DOHH2 (cell line): ENCODE data around the gene ETHE1.

ENCODE experiments used
- H3F3A ChIP-seq: fragments of 200-600 bp; sonication (generic), shearing (Covaris generic); 2 replicates; pipeline ENCODE4 v1.6.0; 2016; ENCODE audit warnings: antibody characterized with exemption, mild to moderate bottlenecking; ENCODE audit not compliant: control insufficient read depth, insufficient read depth
- H3K27ac ChIP-seq: fragments of 200-600 bp; sonication (generic); 2 replicates; pipeline ENCODE4 v1.5.1; 2014; ENCODE audit warnings: low read depth, mild to moderate bottlenecking, low read length, moderate library complexity
- H3K27me3 ChIP-seq: fragments of 200-600 bp; sonication (generic); 2 replicates; pipeline ENCODE4 v1.6.1; 2014; ENCODE audit warnings: mild to moderate bottlenecking, low read length, mixed read lengths; ENCODE audit not compliant: control insufficient read depth
- H3K36me3 ChIP-seq: fragments of 200-600 bp; sonication (generic); 2 replicates; pipeline ENCODE4 v1.6.1; 2014; ENCODE audit warnings: mild to moderate bottlenecking, low read length, moderate library complexity, mixed read lengths; ENCODE audit not compliant: control insufficient read depth
- H3K4me1 ChIP-seq: fragments of 200-600 bp; sonication (generic); 2 replicates; pipeline ENCODE4 v1.6.1; 2014; ENCODE audit warnings: mild to moderate bottlenecking, low read length, mixed read lengths; ENCODE audit not compliant: control insufficient read depth
- H3K4me2 ChIP-seq: fragments of 200-600 bp; sonication (generic); 2 replicates; pipeline ENCODE4 v1.6.0; 2014; ENCODE audit warnings: mild to moderate bottlenecking, low read length, moderate library complexity
- H3K4me3 ChIP-seq: fragments of 200-600 bp; sonication (generic); 2 replicates; pipeline ENCODE4 v1.5.1; 2014; ENCODE audit warnings: mild to moderate bottlenecking, low read length, mixed read lengths
- H3K79me2 ChIP-seq: fragments of 200-600 bp; sonication (generic); 2 replicates; pipeline ENCODE4 v1.6.1; 2014; ENCODE audit warnings: mild to moderate bottlenecking, low read length, mixed read lengths; ENCODE audit not compliant: control insufficient read depth
- H3K9me2 ChIP-seq: fragments of 200-600 bp; sonication (generic); replicated peaks from 2 replicates; pipeline ENCODE4 v1.6.1; 2014; ENCODE audit warnings: mild to moderate bottlenecking, low read length, mixed read lengths; ENCODE audit not compliant: control insufficient read depth
- H3K9me3 ChIP-seq: fragments of 200-600 bp; sonication (generic); 2 replicates; pipeline ENCODE4 v1.6.1; 2014; ENCODE audit warnings: antibody characterized with exemption, low read length, mixed read lengths; ENCODE audit not compliant: control insufficient read depth, insufficient read depth
- H4K20me1 ChIP-seq: fragments of 200-600 bp; sonication (generic); 2 replicates; pipeline ENCODE4 v1.6.0; 2014; ENCODE audit warnings: low read depth, mild to moderate bottlenecking, antibody characterized with exemption, low read length, moderate library complexity; ENCODE audit not compliant: control insufficient read depth, insufficient read depth
- EZH2phosphoT487 ChIP-seq: fragments of 200-600 bp; sonication (generic); IDR thresholded peaks from 2 replicates; pipeline ENCODE4 v1.6.1; 2017; ENCODE audit warnings: borderline replicate concordance, mild to moderate bottlenecking, antibody characterized with exemption, low read length, moderate library complexity, mixed read lengths
- TF ChIP-seq, protein P1 (sequence below): fragments of 200-600 bp; sonication (generic); IDR thresholded peaks from one replicate; pipeline ENCODE4 v1.5.1; 2014; ENCODE audit warnings: antibody characterized with exemption, mild to moderate bottlenecking, low read depth, low read length; ENCODE audit not compliant: poor library complexity, severe bottlenecking

ETHE1 gene

GRCh38 chr19:43534305-43534815 is 7.4 kb upstream of the ETHE1 start:
- TF ChIP-seq, protein P1, sequence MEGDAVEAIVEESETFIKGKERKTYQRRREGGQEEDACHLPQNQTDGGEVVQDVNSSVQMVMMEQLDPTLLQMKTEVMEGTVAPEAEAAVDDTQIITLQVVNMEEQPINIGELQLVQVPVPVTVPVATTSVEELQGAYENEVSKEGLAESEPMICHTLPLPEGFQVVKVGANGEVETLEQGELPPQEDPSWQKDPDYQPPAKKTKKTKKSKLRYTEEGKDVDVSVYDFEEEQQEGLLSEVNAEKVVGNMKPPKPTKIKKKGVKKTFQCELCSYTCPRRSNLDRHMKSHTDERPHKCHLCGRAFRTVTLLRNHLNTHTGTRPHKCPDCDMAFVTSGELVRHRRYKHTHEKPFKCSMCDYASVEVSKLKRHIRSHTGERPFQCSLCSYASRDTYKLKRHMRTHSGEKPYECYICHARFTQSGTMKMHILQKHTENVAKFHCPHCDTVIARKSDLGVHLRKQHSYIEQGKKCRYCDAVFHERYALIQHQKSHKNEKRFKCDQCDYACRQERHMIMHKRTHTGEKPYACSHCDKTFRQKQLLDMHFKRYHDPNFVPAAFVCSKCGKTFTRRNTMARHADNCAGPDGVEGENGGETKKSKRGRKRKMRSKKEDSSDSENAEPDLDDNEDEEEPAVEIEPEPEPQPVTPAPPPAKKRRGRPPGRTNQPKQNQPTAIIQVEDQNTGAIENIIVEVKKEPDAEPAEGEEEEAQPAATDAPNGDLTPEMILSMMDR: no peak
- TF ChIP-seq EZH2phosphoT487: no peak
- peaks cover 12% of the 10 kb centered on the region for H3F3A ChIP-seq
- H3K27ac ChIP-seq: no peak overlapping the region
- no peaks in the 10 kb centered on the region for H3K79me2 ChIP-seq
- H3K4me3 ChIP-seq: peak overlapping the region; percentile 50
- no peaks in the 10 kb centered on the region for H3K9me3 ChIP-seq
- H4K20me1 ChIP-seq: no peaks in the 10 kb centered on the region
- H3K4me1 ChIP-seq: peaks cover 23% of the 10 kb centered on the region
- H3K4me2 ChIP-seq: peak overlapping the region; percentile 56
- no peaks in the 10 kb centered on the region for H3K27me3 ChIP-seq
- H3K9me2 ChIP-seq: no peaks in the 10 kb centered on the region
- peaks cover 12% of the 10 kb centered on the region for H3K36me3 ChIP-seq

- TF ChIP-seq EZH2phosphoT487: no peak
- TF ChIP-seq, protein P1: no peak
- Histone ChIP-seq H3K79me2 (no peaks in the 10 kb centered on the region), H3K27me3 (no peaks in the 10 kb centered on the region), H3K9me3 (no peaks in the 10 kb centered on the region), H3K36me3 (peaks cover 6% of the 10 kb centered on the region), H3F3A (peaks cover 12% of the 10 kb centered on the region), H3K9me2 (no peaks in the 10 kb centered on the region), H4K20me1 (no peaks in the 10 kb centered on the region), H3K4me2 (peak overlapping the region; percentile 94), H3K27ac (peak overlapping the region; percentile 79), H3K4me3 (peak overlapping the region; percentile 83), H3K4me1 (peaks cover 23% of the 10 kb centered on the region)
These were observed 6.7 kb upstream of the ETHE1 start for GRCh38 chr19:43533546-43534304.

DNA sequence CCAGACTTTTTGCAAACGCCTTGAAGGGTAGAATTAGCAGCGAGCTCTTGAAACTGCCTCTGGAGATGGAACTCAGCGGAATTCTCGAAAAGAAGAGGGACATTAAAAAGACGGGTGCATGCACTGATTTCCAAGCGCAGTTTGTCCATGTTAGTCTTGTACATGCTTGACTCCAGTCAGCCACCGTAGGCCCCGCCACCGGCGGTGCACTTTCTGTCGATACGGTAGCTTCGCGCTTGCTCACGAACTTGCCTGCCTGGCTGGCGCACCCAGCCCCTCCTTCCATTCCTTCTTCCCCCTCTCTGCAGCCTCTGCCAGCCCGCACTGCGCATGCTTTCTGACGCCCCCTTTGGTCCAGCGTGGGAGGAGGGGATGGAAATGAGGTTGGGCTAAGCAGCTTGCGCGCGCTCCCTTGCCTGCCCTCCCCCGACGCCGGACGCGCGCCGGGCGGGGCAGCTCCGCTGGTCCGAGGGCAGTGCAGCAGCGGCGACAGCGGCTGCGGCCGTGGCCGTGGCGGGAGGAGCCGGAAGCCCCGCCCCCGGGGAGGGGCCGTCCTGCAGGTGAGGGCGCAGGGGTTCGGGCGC is 6.1 kb upstream of the ETHE1 start, which contains the start of gene ZNF575:
ZNF575 (plus strand) TSS at position 227 of the 584 bp plus-strand sequence. CDS start 1,235 bp downstream, outside the sequence.
- peaks cover 25% of the 10 kb centered on the region for H3K4me1 ChIP-seq
- peak within 1 kb of the TSS; percentile 94 for H3K4me2 ChIP-seq
- peaks cover 14% of the 10 kb centered on the region for H3F3A ChIP-seq
- H3K27ac ChIP-seq: peak within 1 kb of the TSS; percentile 79
- H3K4me3 ChIP-seq: peak within 1 kb of the TSS; percentile 83
- no peaks in the 10 kb centered on the region for H3K9me2 ChIP-seq
- H3K27me3 ChIP-seq: no peaks in the 10 kb centered on the region
- H3K79me2 ChIP-seq: no peaks in the 10 kb centered on the region
- TF ChIP-seq, protein P1: no peak
- no peak for TF ChIP-seq EZH2phosphoT487
- H3K9me3 ChIP-seq: no peaks in the 10 kb centered on the region
- no peaks in the 10 kb centered on the region for H4K20me1 ChIP-seq
- no peaks in the 10 kb centered on the region for H3K36me3 ChIP-seq
